Measurements from ENCODE around the gene MAGI2.
A peak's percentile ranks its signal among the peaks of the same experiment; 100 is the strongest.

MAGI2 gene

DNA sequence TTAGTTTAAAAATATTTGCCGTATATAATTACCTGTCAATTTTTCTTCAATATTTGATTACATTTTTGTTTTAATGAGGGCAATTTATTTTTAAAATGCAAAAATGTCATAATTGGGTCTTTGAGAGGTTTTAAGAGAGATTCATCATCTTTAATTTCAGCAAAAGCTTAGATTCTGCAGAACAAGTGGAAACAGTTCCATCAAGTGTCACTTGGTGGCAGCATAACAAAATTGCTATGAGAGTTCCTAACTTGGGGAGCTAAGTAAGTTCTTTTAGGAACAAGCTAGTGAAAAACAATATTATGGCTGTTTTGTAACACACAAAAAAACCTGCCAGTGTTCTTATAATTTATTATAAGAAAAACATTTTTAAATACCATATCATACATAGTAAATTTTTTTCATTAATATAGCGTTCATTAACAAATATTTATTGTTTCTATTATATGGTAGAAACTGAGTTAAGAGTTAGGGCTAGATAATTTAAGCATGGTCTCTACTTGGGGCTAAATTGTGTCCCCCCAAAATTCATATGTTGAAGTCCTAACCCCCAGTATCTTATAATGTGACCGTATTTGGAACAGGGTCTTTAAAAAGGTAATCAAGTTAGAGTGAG lies 155.2 kb downstream of the MAGI2 start:
- FAIRE-seq: peak; percentile 91

DNA sequence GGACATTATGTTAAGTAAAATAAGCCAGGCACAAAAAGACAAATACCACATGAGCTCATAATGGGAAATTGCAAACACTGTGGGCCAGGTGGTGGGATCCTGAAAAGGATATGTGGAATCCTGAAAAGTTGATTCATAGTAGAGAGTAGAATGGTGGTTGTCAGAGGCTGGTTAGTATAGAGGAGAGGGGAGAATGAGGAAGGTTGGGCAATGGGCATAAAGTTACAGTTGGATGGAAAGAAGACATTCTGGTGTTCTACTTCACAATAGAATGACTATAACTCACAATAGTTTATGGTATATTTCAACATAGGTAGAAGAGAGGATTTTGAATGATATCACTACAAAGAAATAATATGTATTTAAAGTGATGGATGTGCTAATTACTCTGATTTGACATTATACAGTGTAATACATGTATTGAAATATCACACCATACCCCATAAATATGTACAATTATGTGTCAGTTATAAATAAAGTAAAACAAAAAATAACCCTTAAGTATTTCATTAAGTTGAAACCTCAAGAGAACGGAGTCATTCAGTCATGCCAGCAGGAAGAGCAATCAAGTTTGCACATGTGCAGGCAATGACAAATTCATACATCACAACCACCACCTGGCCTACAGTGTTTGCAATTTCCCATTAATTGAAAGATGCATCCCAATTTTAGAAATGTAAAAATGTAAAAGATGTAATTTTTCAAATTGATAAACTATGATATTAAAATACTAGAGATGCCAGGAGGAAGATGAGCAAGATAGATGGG lies 156.7 kb downstream of the MAGI2 start:
- FAIRE-seq: no peak

DNA sequence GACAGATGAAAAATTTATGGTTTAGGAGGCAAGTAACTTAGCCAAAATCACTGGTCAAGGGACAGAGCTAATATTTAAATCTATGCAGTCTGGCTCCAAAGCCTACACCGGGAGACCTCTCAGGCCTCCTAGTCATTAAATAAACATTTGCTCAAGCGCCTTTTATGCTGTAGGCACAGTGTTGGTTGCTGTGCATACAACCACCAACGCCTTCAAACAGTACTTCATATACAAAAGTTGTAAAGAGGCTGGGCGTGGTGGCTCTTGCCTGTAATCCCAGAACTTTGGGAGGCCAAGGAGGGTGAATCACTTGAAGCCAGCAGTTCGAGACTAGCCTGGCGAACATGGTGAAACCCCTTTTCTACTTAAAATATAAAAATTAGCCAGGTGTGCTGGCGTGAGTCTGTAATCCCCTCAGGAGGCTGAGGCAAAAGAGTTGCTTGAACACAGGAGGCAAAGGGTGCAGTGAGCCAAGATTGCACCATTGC lies 159.8 kb downstream of the MAGI2 start:
- no peak for FAIRE-seq

DNA sequence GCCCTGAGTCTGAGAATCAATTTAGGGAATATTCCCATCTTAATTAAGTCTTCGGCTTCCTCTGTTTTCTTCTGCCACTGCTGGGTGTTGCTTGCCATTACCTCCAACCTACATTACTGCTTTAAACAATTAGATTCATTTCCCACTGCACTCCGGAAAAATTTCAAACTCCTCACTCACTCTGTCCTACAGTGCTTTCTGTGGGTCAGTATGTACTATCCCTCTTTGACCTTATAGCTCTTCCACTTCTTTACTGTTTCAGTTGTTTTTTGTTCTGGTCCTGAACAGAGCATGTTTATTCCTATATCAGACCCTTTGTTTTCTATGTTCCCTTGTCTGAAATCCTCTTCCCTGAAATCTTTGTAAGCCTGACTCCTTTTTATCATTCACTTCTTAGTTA lies 160.6 kb downstream of the MAGI2 start:
- FAIRE-seq: no peak

DNA sequence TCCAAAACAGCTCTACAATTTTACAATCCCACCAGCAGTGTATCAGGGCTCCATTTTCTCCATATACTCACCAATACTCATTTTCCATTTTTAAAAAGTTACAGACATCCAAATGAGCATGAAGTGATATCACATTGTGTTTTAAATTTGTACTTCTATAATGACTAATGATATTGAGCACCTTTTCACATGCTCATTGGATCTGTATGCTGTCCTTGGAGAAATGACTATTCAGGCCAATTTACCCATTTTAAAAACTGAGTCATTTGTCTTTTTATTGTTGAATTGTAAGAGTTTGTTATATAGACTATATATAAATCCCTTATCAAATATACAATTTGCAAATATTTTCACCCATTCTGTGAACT lies 162.0 kb downstream of the MAGI2 start:
- no peak for FAIRE-seq

DNA sequence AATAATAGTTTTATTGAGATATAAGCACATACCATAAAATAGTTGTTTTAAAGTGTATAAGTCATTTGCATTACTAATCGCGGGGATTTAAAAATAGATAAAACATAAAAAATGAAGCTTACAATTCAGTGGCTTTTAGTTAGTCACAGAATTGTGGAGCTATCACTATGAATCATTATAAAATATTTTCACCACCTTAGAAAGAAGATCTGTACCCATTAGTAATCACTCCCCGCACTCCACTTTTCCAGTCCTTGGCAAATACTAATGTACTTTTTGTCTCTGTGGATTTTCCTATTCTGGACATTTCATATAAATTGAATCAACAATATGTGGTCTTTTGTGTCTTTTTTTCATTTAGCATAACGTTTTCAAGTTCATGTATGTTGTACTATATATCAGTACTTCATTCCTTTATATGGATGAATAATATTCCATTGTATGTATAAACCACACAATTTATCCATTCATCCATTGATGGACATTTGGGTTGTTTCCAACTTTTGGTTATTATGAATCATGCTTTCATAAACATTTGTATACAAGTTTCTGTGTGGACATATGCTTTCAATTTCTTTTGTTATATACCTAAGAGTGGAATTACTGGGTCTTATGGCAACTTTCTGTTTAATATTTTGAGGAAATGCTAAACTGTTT lies 162.5 kb downstream of the MAGI2 start:
- FAIRE-seq: no peak

DNA sequence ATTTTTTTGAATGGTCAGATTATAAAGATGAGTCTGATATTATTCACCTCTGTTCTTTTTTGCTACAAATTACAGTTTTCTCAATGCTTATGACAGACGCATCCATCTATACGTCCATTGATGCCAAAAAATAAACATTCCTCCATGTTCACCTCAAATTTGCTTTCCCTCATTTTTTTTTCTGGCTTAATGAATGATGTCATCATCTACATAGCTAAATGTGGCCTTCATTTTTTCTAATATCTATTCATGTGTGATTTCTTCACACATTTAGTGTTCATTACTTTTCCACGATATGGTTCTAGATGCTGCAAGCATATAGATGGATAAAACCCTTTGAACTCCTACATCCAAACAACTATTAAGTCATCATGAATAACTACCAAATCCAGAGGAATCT lies 163.1 kb downstream of the MAGI2 start:
- FAIRE-seq: no peak

DNA sequence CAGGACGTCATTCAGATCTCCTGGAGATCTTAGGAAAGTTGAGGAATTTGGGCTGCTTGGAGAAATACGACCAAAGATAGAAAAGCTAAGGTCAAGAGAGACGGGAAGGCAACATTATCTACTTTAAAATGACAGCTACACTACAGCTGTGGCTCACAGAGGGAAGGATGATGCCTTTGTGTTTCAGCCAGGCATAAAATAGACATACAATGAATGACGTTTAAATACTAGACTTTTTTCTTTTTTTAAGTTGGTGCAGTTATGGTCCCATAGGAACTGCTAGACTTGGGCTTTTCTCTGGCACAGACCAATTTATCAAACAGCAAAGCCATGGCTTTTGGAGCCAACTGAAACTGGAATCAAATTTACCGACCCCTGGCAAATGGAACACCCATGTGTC lies 164.8 kb downstream of the MAGI2 start:
- no peak for FAIRE-seq

DNA sequence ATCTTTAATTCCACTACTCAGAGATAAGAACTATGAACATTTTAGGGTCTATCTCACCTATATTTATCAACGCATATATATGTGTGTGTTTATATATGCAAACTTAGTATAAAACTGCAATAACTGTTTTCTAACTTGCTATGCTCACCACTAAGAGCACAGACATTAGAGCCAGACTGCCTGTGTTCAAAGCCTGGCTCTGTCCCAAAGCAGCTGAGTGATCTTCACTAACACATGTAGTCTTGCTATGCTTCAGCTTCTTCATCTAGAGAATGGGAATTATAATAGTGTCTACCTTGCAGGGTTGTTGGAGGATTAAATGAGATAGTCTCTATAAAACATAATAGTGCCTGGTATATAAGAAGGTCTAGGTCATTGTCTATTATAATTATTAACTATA lies 165.5 kb downstream of the MAGI2 start:
- FAIRE-seq: no peak

DNA sequence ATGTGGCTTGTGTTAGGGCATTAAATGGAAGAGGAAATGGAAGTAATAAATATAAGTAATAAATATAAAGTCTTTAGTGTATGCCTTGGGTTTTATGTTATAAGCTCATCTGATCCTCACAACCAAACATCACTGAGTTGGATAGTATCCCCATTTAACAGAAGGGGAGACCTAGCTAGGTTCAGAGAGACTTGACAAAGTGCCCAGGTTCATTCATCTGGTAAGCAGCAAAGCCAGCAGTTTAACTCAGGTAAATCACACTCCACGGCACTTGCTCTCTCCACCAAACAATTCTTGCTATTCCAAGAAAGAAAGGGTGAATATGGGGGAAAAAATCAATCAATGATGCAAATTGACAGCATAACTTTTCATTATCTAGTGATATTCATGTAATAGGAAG lies 167.3 kb downstream of the MAGI2 start:
- no peak for FAIRE-seq

DNA sequence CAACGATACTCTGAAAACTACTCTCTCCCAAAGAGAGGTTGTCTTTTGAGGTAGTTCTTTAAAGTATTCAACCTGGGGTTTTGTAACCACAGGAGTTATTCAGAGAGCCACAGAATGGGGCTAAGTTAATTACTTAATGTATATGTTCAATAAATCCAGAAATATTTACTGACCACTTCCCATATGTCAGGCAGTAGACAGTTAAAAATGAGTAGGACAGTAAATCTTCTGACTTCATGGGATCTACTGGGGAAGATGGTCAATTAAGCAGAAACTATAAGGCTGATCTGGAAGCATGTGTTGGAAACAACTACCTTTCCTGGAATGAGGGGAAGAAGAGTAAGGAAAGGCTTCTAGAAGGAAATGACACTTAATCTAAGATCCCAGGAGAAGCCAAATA lies 167.7 kb downstream of the MAGI2 start:
- FAIRE-seq: no peak

DNA sequence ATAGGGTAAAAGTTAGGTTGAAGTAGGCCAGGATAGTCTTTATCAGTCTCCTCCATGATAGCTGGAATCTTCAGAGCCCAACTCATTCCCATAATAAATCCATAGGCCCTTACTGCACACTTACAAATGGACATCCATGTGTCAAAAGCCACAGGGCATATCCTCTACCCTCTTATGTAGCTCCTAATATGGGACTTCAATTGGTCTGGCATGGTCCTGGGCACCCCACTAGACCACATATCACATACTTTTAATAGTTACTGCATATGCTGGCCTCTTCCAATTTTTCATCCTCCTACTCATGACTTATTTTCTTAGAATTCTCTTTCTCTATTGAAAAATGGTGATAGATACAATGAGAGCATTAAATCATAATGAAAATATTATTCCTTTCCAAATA lies 169.3 kb downstream of the MAGI2 start:
- FAIRE-seq: no peak

DNA sequence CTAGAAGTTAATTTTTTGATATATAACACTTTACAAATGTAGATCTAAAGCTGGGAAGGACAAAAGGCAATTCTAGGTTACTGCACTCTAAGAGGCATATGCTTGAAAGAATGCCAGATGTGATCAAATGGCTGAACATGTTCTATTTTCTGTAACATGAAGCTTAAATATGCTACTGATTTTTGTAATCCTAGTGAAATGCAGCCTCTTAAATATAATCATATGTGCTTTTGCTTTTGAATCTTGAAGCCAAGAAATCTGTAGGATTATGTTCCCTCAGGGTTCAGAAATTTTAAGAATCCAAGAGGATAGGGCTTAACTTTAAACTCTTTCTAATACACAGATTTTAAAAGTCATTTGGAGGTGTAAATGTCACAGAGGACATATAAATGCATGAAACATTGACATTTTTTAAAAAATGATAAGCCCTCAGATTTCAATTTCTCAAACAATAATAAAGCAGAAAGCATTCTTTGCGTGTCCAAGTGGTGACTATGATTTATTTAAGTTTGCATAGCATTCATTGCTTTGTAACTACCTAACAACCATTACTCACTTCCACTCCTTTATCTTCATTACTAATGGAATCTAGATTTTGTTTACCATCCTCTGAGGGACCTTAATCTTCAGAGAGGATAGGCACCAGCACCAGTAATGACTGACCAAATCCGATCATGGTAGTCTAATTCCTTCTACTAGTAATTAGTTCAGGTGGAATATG lies 170.4 kb downstream of the MAGI2 start:
- FAIRE-seq: no peak

DNA sequence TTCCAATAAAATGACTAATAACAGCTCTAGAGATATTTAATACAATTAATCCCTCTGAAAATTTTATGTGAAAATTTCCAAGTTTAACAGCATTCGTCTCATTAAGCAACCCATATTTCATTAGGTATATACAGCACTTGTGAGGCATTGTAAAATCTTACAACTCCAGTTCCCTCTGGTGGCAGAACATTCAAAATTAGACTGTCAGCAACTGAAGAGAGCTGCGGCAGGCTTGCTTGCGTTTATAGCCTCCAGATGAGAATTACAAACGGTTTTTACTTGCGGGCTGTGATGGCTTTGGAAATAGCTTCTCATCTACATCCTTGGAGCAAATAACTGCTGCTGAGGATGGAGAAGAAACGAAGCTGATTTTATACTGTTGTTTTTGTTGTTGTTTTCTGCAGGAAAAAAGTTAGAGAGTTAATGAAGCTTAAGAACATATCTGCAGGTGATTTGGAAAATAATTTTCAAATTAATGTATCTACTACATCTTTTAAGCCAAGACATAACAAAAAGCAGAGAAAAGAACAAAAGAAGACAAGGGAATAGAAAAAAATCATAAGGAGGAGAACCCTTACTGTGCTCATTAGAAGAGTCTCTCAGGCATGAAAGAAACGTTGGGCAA lies 171.3 kb downstream of the MAGI2 start:
- peak; percentile 91 for FAIRE-seq

DNA sequence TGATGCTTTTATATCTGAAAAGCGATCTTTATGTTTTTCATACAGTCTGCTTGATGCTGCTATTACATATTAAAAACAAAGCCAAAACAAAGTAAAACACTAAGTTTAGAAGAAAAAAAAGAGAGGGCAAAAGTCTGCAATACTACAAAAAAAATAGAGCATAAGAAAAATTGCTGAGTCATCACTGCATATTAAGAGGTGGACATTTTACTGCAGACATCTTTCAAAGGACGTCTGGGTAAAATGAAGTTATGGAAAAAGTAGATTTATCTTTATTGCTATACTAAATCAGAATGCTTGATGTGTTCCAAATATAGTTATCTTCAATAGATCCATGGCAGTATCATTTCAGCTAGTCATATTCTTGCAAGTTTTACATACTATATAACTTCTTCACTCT lies 172.0 kb downstream of the MAGI2 start:
- FAIRE-seq: no peak

DNA sequence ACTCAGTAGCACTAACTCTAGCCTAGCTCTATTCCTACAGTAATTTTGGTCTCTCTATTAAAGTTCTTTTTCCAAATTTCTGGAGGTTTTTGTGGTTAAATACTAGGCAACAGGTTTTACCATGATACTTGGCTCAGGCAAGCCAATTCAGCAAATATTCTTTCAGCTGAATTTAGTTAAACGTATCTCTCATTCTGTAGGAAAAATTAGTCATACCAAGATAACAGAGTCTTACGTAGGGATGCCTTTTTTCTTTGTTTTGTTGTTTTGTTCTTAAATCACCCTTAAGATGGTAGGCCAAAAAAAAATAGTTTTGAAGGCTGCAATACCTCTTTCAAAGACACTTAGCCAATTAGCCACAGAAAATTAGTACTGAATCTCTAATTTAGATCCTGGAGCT lies 180.5 kb downstream of the MAGI2 start:
- no peak for FAIRE-seq

DNA sequence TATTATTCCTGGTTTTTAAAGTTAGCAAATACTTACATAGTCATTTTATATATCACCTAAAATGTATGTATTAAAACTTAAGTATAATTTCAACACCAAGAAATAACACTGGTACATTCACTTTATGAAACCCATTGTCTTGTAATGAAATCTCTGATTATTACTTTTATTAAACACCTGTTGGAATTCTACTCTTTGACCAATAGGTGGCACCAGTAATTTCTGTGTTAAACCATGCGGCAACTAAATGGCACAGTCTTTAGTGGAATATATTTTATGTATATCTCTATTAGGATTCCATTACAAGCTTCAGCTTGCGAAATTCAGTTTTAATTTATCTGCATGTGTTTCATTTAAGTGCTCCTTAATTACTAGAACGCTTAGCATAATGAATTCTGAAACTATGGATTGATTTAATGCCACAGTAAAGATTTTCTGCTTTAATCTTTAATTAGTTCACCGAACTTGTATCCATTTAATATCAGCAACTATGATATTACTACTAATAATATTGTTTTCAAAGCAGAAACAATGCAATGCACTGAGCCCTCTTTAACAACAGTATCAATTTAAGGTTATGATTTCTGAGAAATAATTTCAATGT lies 181.3 kb downstream of the MAGI2 start:
- FAIRE-seq: peak; percentile 12

DNA sequence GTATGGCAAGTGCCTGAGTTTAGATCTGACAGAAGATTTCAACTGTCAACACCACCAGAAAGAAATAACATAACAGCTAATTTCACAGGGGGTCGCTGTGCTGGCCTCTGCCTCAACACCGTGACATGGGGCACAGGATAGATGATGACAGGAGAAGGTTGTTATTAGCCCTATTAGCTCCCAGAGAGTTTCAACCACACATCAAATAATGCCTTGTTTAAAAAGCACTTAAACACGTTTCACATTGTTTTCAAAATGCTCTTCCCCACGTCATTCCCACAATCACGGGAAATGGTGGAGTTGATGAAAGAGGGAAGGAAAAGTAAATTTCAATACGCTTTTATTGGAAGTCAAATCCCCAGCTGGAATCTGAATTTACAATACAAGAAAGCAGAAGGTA lies 184.7 kb downstream of the MAGI2 start:
- FAIRE-seq: no peak

DNA sequence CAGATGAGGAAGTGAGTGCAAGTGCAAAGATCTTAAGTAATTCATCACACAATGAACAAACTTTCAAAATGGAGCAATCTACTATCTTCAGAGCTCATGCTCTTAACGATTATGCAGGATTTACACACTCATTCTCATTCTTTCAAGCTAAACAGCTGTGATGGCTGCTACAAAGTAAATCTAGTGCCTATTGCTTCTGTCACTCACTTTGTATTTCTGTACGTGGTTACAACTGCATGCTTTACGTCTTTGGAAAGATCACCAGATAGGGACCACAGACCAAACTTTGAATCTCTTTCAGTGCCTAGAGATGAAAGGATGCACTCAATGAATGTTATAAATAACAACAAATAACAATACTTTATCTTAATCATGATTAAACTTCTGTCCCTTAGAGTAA lies 194.6 kb downstream of the MAGI2 start:
- FAIRE-seq: no peak

DNA sequence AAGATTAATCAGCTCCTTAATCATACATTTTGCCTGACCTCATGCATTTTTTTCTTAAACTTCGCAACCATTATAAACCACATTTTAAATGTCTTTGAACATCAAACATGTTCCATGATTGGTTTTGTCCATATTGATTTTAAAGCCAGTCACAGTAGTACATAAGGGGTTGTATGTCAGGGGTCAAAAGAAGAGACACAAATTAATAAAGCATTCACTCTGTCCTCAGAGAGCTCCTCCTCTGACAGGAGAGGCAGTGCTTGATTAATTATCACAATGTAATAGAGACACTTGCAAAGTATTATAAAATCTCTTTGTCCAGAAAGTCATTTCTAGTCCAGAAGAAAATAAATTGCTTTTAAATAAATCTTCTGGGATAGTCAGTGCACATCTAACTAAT lies 195.5 kb downstream of the MAGI2 start:
- no peak for FAIRE-seq

DNA sequence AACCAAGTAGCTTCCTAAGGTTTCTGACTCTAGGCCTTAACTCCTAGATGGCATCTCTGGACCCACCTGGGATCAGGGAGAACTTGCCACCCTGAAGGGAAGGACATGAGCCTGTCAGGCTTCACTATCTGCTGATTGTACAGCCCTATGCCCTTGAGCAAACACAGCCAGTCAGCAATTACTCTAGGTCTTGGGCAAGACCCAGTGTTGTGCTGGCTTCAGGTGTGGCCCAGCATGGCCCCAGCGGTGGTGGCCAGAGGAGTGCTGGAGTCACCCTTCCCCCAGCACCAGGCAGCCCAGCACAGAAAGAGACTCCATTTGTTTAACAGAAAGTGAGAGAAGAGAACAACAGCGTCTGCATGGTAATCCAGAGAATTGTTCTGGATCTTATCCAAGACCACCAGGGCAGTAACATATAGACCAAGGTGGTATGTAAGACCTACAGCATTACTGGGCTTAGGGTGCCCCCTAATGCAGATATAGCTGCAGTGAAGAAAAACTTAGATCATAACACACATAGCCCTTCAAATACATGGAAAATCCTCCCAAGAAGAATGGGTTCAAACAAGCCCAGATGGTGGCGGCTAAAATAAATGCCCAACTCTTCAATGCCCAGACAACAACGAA lies 207.7 kb downstream of the MAGI2 start:
- no peak for FAIRE-seq

DNA sequence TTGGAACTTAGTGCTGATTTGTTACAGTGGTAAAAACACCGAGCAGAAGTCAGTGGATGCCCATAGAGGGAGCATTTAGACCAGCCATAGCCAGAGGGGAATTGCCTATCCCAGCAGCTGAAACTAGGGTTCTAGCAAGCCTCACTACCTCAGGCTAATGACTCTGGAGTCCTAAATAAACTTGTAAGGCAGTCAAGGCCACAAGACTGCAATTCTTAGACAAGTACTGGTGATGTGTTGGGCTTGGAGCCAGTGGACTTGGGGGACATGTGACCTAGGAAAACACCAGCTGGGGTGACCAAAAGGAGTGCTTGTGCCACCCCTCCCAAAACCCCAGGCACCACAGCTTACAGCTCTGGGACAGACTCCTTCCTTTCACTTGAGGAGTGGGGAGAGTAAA lies 209.0 kb downstream of the MAGI2 start:
- no peak for FAIRE-seq
